Liver (tissue), 9 donors: ENCODE data around the gene NKX2-4. TPM values are rescaled to one million over a fixed set of nuclear protein-coding genes. Genes with fewer than 3 reads are reported as not detected.

Experiments
- DNase-seq: peaks from one replicate; pipeline ENCODE4 v3.0.0-alpha.2; 2017; ENCODE audit warnings: low spot score
- H3K27ac ChIP-seq, 2 donors: one replicate each; pipeline ENCODE4 v1.7.0; 2013; ENCODE audit warnings: inconsistent platforms in 2 of 2, low read length in 2 of 2, control low read depth in 1 of 2, low read depth in 1 of 2, mild to moderate bottlenecking in 1 of 2
- H3K27me3 ChIP-seq, 4 donors: one replicate each; pipeline versions ENCODE4 v1.6.1 to v1.7.0; 2013; ENCODE audit warnings: low read length in 3 of 4, inconsistent platforms in 1 of 4, mild to moderate bottlenecking in 1 of 4, moderate library complexity in 1 of 4; ENCODE audit not compliant: control insufficient read depth in 4 of 4, insufficient read depth in 4 of 4
- H3K36me3 ChIP-seq, 4 donors: one replicate each; pipeline versions ENCODE4 v1.6.1 to v1.7.0; 2013; ENCODE audit warnings: low read length in 3 of 4, mild to moderate bottlenecking in 3 of 4, low read depth in 1 of 4, moderate library complexity in 1 of 4; ENCODE audit not compliant: control insufficient read depth in 4 of 4, insufficient read depth in 3 of 4
- H3K4me1 ChIP-seq, 4 donors: one replicate each; pipeline versions ENCODE4 v1.6.1 to v1.7.0; 2013; ENCODE audit warnings: low read length in 3 of 4, mild to moderate bottlenecking in 3 of 4, moderate library complexity in 1 of 4; ENCODE audit not compliant: control insufficient read depth in 4 of 4, insufficient read depth in 4 of 4
- H3K4me3 ChIP-seq, 3 donors: one replicate each; pipeline versions ENCODE4 v1.6.1 to v1.7.0; 2013; ENCODE audit warnings: low read length in 3 of 3, control low read depth in 1 of 3, low read depth in 1 of 3, mild to moderate bottlenecking in 1 of 3
- H3K9ac ChIP-seq, 2 donors: one replicate each; pipeline ENCODE4 v1.7.0; 2013; ENCODE audit warnings: low read length in 2 of 2, mild to moderate bottlenecking in 2 of 2, moderate library complexity in 2 of 2, control low read depth in 1 of 2, low read depth in 1 of 2
- H3K9me3 ChIP-seq, 4 donors: one replicate each; pipeline versions ENCODE4 v1.6.1 to v1.7.0; 2013; ENCODE audit warnings: low read length in 3 of 4; ENCODE audit not compliant: control insufficient read depth in 4 of 4
- EGR1 ChIP-seq, 2 donors: IDR thresholded peaks; 2 replicates each; pipeline ENCODE4 v1.6.1; 2016 to 2018; ENCODE audit warnings: antibody characterized with exemption in 2 of 2, low read depth in 2 of 2
- FOXA1 ChIP-seq: IDR thresholded peaks from 2 replicates; pipeline ENCODE4 v1.6.1; 2016; ENCODE audit warnings: antibody characterized with exemption
- FOXA2 ChIP-seq: IDR thresholded peaks from 2 replicates; pipeline ENCODE4 v1.6.1; 2016; ENCODE audit warnings: antibody characterized with exemption
- GABPA ChIP-seq, 2 donors: IDR thresholded peaks in 1 of 2; conservative IDR thresholded peaks in 1 of 2; 2 replicates each; pipeline ENCODE4 v1.6.1; 2016; ENCODE audit warnings: antibody characterized with exemption in 2 of 2, mild to moderate bottlenecking in 1 of 2, moderate library complexity in 1 of 2
- HNF4A ChIP-seq, 2 donors: conservative IDR thresholded peaks; 2 replicates each; pipeline ENCODE4 v1.6.1; 2016; ENCODE audit warnings: antibody characterized with exemption in 2 of 2, mild to moderate bottlenecking in 2 of 2
- JUND ChIP-seq, 2 donors: IDR thresholded peaks; 2 replicates each; pipeline ENCODE4 v1.6.1; 2016; ENCODE audit warnings: antibody characterized with exemption in 2 of 2
- NR2F2 ChIP-seq: IDR thresholded peaks from 2 replicates; pipeline ENCODE4 v1.6.1; 2016; ENCODE audit warnings: antibody characterized with exemption
- RAD21 ChIP-seq, 2 donors: IDR thresholded peaks; 2 replicates each; pipeline ENCODE4 v1.6.1; 2016; ENCODE audit warnings: antibody characterized with exemption in 2 of 2, mild to moderate bottlenecking in 2 of 2
- RXRA ChIP-seq, 2 donors: IDR thresholded peaks; 2 replicates each; pipeline ENCODE4 v1.6.1; 2017 to 2018; ENCODE audit warnings: antibody characterized with exemption in 2 of 2, mild to moderate bottlenecking in 1 of 2
- SP1 ChIP-seq: IDR thresholded peaks from 2 replicates; pipeline ENCODE4 v1.6.1; 2018; ENCODE audit warnings: antibody characterized with exemption, mild to moderate bottlenecking
- YY1 ChIP-seq: IDR thresholded peaks from 2 replicates; pipeline ENCODE4 v1.6.1; 2016; ENCODE audit warnings: antibody characterized with exemption, mild to moderate bottlenecking
- WGBS: extraction: QIAGEN DNeasy Blood & Tissue Kit; methylation state at CpG from one replicate; pipeline ENCODE4 v1.1.7; 2013; 5-methylcytosine and 5-hydroxymethylcytosine counted together
- polyA plus RNA-seq, 2 donors: library from polyadenylated mRNA; stranded (reverse) in 1 of 2; unstranded in 1 of 2; fragments of 200-250 nt in 1 of 2; fragments of >200 nt in 1 of 2; fragmentation: Nextera tagmentation in 1 of 2; extraction: Ambion mirVana in 1 of 2; gene quantifications; one replicate each; pipeline versions ENCODE4 v1.2.1 to v1.2.3, GENCODE V29; 2013 to 2015
- total RNA-seq, 2 donors: library from RNA; depleted of rRNA; stranded (reverse); fragments of >200 nt; gene quantifications; one replicate each; pipeline ENCODE4 v1.2.3, GENCODE V29; 2014
- TF ChIP-seq, protein P1 (sequence below): fragments of 150-350 bp; IDR thresholded peaks from 2 replicates; pipeline ENCODE4 v1.5.1; 2017; ENCODE audit warnings: improper control_type of control experiment, low read depth, low read length; ENCODE audit not compliant: missing input control
- TF ChIP-seq, protein P2 (sequence below): IDR thresholded peaks from 2 replicates; pipeline ENCODE4 v1.6.1; 2016; ENCODE audit warnings: antibody characterized with exemption
- TF ChIP-seq, protein P3 (sequence below): IDR thresholded peaks from 2 replicates; pipeline ENCODE4 v1.6.1; 2016; ENCODE audit warnings: antibody characterized with exemption
- donor health status: healthy.
- donor health status: healthy.
- donor health status: healthy.
- donor health status: healthy.
- donor health status: healthy.

The NKX2-4 gene
- total and polyA plus RNA-seq, 4 donors: not detected

DNA sequence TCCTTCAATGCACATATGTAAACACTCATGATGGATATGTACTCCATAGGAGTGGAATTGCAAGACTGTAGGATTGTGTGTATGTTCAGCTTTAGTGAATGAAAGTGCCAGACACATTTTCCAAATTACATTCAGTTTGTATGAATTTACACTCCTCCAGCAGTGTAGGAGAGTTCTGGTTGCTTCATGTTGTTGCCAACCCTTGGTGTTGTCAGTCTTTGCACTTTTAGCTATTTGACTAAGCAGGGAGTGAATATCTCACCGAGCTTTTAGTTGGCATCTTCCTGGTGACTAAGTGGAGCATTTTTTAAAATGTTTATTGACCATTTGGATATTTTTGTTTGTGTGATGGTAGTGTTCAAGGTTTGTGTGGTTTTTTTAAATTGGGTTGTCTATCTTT lies 23.9 kb downstream of the NKX2-4 start:
- Histone ChIP-seq H3K36me3 (peaks cover 2 to 23% (median 13%) of the 10 kb centered on the region in 4 donors), H3K9me3 (no peaks in the 10 kb centered on the region), H3K9ac (no peak overlapping the region), H3K4me3 (no peak overlapping the region), H3K27me3 (no peaks in the 10 kb centered on the region), H3K4me1 (peaks cover 0 to 3% (median 1%) of the 10 kb centered on the region in 4 donors), H3K27ac (no peak overlapping the region)
- WGBS: 64% methylated on average over 1 of the region's 1 CpG
- TF ChIP-seq SP1: no peak
- TF ChIP-seq YY1: no peak
- TF ChIP-seq, protein P1, sequence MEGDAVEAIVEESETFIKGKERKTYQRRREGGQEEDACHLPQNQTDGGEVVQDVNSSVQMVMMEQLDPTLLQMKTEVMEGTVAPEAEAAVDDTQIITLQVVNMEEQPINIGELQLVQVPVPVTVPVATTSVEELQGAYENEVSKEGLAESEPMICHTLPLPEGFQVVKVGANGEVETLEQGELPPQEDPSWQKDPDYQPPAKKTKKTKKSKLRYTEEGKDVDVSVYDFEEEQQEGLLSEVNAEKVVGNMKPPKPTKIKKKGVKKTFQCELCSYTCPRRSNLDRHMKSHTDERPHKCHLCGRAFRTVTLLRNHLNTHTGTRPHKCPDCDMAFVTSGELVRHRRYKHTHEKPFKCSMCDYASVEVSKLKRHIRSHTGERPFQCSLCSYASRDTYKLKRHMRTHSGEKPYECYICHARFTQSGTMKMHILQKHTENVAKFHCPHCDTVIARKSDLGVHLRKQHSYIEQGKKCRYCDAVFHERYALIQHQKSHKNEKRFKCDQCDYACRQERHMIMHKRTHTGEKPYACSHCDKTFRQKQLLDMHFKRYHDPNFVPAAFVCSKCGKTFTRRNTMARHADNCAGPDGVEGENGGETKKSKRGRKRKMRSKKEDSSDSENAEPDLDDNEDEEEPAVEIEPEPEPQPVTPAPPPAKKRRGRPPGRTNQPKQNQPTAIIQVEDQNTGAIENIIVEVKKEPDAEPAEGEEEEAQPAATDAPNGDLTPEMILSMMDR: no peak
- TF ChIP-seq, protein P2, sequence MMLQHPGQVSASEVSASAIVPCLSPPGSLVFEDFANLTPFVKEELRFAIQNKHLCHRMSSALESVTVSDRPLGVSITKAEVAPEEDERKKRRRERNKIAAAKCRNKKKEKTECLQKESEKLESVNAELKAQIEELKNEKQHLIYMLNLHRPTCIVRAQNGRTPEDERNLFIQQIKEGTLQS: no peak
- no peak for TF ChIP-seq NR2F2
- TF ChIP-seq JUND (IDR thresholded peaks at IDR 0.05): no peak
- TF ChIP-seq FOXA1: no peak
- TF ChIP-seq RXRA (IDR thresholded peaks at IDR 0.05): no peak
- TF ChIP-seq EGR1 (IDR thresholded peaks at IDR 0.05; ENCODE audit: low read depth in 2 of 2): no peak
- no peak for DNase-seq

DNA sequence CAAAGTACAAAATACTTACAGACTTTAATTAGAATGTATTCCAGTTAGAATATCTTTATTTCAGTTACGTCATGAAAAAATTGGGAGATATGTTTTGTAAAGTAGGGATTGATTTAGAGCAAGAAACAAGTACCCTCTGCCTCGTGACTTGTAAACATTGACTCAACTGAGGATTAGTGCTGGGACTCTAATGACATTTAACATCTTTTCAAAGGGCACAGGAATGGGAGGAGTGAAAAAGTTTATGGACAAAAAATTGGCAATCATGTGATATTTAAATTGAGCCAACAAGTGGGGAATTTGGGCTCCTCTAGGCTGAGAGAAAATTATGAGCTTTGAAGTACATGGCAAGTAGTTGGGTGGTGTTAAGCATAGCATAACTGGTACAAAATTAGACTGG lies 25.3 kb downstream of the NKX2-4 start:
- no peak for DNase-seq
- WGBS: 95% methylated on average over 2 of the region's 2 CpGs
- Histone ChIP-seq H3K4me1 (no peaks in the 10 kb centered on the region), H3K36me3 (peaks cover 4 to 36% (median 21%) of the 10 kb centered on the region in 4 donors), H3K4me3 (no peak overlapping the region), H3K9ac (no peak overlapping the region), H3K27me3 (no peaks in the 10 kb centered on the region), H3K27ac (no peak overlapping the region), H3K9me3 (no peaks in the 10 kb centered on the region)
- no peak for TF ChIP-seq FOXA2
- no peak for TF ChIP-seq JUND (IDR thresholded peaks at IDR 0.05)
- no peak for TF ChIP-seq EGR1 (IDR thresholded peaks at IDR 0.05; ENCODE audit: low read depth in 2 of 2)
- no peak for TF ChIP-seq GABPA (IDR thresholded peaks at IDR 0.05 in 1 of 2, conservative IDR thresholded peaks at IDR 0.05 in 1 of 2)
- TF ChIP-seq, protein P3, sequence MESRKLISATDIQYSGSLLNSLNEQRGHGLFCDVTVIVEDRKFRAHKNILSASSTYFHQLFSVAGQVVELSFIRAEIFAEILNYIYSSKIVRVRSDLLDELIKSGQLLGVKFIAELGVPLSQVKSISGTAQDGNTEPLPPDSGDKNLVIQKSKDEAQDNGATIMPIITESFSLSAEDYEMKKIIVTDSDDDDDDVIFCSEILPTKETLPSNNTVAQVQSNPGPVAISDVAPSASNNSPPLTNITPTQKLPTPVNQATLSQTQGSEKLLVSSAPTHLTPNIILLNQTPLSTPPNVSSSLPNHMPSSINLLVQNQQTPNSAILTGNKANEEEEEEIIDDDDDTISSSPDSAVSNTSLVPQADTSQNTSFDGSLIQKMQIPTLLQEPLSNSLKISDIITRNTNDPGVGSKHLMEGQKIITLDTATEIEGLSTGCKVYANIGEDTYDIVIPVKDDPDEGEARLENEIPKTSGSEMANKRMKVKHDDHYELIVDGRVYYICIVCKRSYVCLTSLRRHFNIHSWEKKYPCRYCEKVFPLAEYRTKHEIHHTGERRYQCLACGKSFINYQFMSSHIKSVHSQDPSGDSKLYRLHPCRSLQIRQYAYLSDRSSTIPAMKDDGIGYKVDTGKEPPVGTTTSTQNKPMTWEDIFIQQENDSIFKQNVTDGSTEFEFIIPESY: no peak
- no peak for TF ChIP-seq YY1
- no peak for TF ChIP-seq HNF4A (conservative IDR thresholded peaks at IDR 0.05)
- no peak for TF ChIP-seq RAD21 (IDR thresholded peaks at IDR 0.05)
- TF ChIP-seq NR2F2: no peak
- TF ChIP-seq FOXA1: no peak
- TF ChIP-seq SP1: no peak
- TF ChIP-seq, protein P1: no peak
